A673 (cell line): ENCODE measurements around the gene RALGAPB. TPM values are rescaled to one million over a fixed set of nuclear protein-coding genes. Genes with fewer than 3 reads are reported as not detected.

Source experiments
- BruUV-seq: library from RNA; stranded (reverse); fragments of 400-500 nt; replicated peaks from 2 replicates; lab custom pipeline; 2021; lab: Mats Ljungman, UMichigan
- CTCF ChIA-PET: fragments of 300-600 bp; sonication (Branson Sonifier 250); formaldehyde crosslinking; loops from one replicate; lab custom pipeline; 2022; ENCODE audit warnings: antibody characterized with exemption; lab: Charles Lee
- POLR2A ChIA-PET: fragments of 300-600 bp; sonication (Branson Sonifier 250); formaldehyde crosslinking; loops from one replicate; lab custom pipeline; 2022; ENCODE audit warnings: antibody characterized with exemption; ENCODE audit not compliant: low non-redundant PET; lab: Charles Lee
- DNase-seq: peaks from one replicate; pipeline ENCODE4 v3.0.0-alpha.2; 2015; ENCODE audit warnings: low spot score
- H3K27ac ChIP-seq: fragments of 200-600 bp; sonication (generic); 2 replicates; pipeline ENCODE4 v1.5.1; 2016; ENCODE audit warnings: mixed run types, low read depth, mild to moderate bottlenecking, mixed read lengths, antibody characterized with exemption, low read length; ENCODE audit not compliant: poor library complexity, severe bottlenecking
- H3K27me3 ChIP-seq: fragments of 200-600 bp; sonication (generic); replicated peaks from 2 replicates; pipeline ENCODE4 v1.6.1; 2017; ENCODE audit warnings: mixed run types, low read depth, mild to moderate bottlenecking, mixed read lengths, antibody characterized with exemption, low read length; ENCODE audit not compliant: insufficient read depth, poor library complexity
- H3K36me3 ChIP-seq: fragments of 200-600 bp; sonication (generic); 2 replicates; pipeline ENCODE4 v1.6.1; 2016; ENCODE audit warnings: mixed run types, mild to moderate bottlenecking, mixed read lengths, antibody characterized with exemption, low read length; ENCODE audit not compliant: insufficient read depth, poor library complexity, severe bottlenecking
- H3K4me1 ChIP-seq: fragments of 200-600 bp; sonication (generic); 2 replicates; pipeline ENCODE4 v1.6.1; 2017; ENCODE audit warnings: mixed run types, mild to moderate bottlenecking, mixed read lengths, antibody characterized with exemption, low read length; ENCODE audit not compliant: insufficient read depth, poor library complexity, severe bottlenecking
- H3K4me3 ChIP-seq: fragments of 200-600 bp; sonication (generic); 2 replicates; pipeline ENCODE4 v1.5.1; 2016; ENCODE audit warnings: low read depth, mixed run types, mild to moderate bottlenecking, mixed read lengths, low read length; ENCODE audit not compliant: poor library complexity, severe bottlenecking
- H3K9me3 ChIP-seq: fragments of 200-600 bp; sonication (generic); 2 replicates; pipeline ENCODE4 v1.6.1; 2016; ENCODE audit warnings: mixed run types, low read depth, mild to moderate bottlenecking, mixed read lengths, antibody characterized with exemption, low read length; ENCODE audit not compliant: poor library complexity, severe bottlenecking
- CTCF ChIP-seq: fragments of 300-800, 200-600 bp; sonication (generic); conservative IDR thresholded peaks from 2 replicates; pipeline ENCODE4 v1.5.1; 2017; ENCODE audit warnings: low read depth, mild to moderate bottlenecking, antibody characterized with exemption, low read length, moderate library complexity, mixed read lengths
- EZH2 ChIP-seq: fragments of 200-600 bp; sonication (generic); IDR thresholded peaks from 2 replicates; pipeline ENCODE4 v1.6.1; 2017; ENCODE audit warnings: borderline replicate concordance, low read depth, mild to moderate bottlenecking, mixed read lengths, antibody characterized with exemption, low read length; ENCODE audit not compliant: poor library complexity, severe bottlenecking
- intact Hi-C: fragments of 100-400 bp; cut with micrococcal nuclease; formaldehyde crosslinking; loops from one replicate; pipeline ENCODE4 v1.10.0; 2022; ENCODE audit not compliant: unreplicated experiment
- total RNA-seq: library from RNA; stranded (reverse); gene quantifications from 2 replicates; pipeline ENCODE4 v1.2.3, GENCODE V29; 2021

The RALGAPB gene
- total RNA-seq, 1 experiment from 2014 or later, result 34.4 TPM

GRCh38 chr20:38479596-38479995 is 7.0 kb downstream of the RALGAPB start:
- intact Hi-C loops, result no loop called here
- no peak overlapping the region for H3K27ac ChIP-seq
- TF ChIP-seq EZH2, result no peak
- TF ChIP-seq CTCF, result no peak
- H3K27me3 ChIP-seq, result no peaks in the 10 kb centered on the region
- no peaks in the 10 kb centered on the region for H3K36me3 ChIP-seq
- ChIA-PET CTCF (no interaction called here), POLR2A (no interaction called here)
- no peaks in the 10 kb centered on the region for H3K9me3 ChIP-seq
- DNase-seq, result no peak
- no peak overlapping the region for H3K4me3 ChIP-seq
- H3K4me1 ChIP-seq, result no peaks in the 10 kb centered on the region
- BruUV-seq, result no TSS peak

- Histone ChIP-seq H3K27ac (no peak overlapping the region), H3K4me1 (no peaks in the 10 kb centered on the region), H3K4me3 (no peak overlapping the region), H3K27me3 (no peaks in the 10 kb centered on the region), H3K36me3 (peaks cover 15% of the 10 kb centered on the region), H3K9me3 (no peaks in the 10 kb centered on the region)
- TF ChIP-seq EZH2, result no peak
- TF ChIP-seq CTCF, result no peak
- no TSS peak for BruUV-seq
- no peak for DNase-seq
- ChIA-PET CTCF (interaction anchor here (0.6 kb wide), 1 partner anchor 887 kb away, joined by 7 read pairs; no protein-coding TSS in a partner anchor), POLR2A (interaction anchor here (0.6 kb wide), 1 partner anchor 494 kb away, joined by 10 read pairs; no protein-coding TSS in a partner anchor)
- intact Hi-C loops, result no loop called here
These were observed 12.4 kb downstream of the RALGAPB start for GRCh38 chr20:38485041-38485440.

- intact Hi-C loops, result no loop called here
- no peak for TF ChIP-seq CTCF
- no peak for TF ChIP-seq EZH2
These were observed 16.5 kb downstream of the RALGAPB start for GRCh38 chr20:38489181-38489580.

More at GRCh38 chr20:38489181-38489580, 16.5 kb downstream of the RALGAPB start:
- CTCF ChIA-PET, result no interaction called here
- no peak overlapping the region for H3K4me3 ChIP-seq
- no peak overlapping the region for H3K27ac ChIP-seq
- H3K27me3 ChIP-seq, result no peaks in the 10 kb centered on the region
- POLR2A ChIA-PET, result no interaction called here
- no peak for DNase-seq
- H3K4me1 ChIP-seq, result no peaks in the 10 kb centered on the region
- no TSS peak for BruUV-seq
- H3K36me3 ChIP-seq, result peaks cover 33% of the 10 kb centered on the region
- H3K9me3 ChIP-seq, result no peaks in the 10 kb centered on the region
